C1 segment of cervical spinal cord (tissue), 14 donors: Measurements from ENCODE around the gene FMN2.

Experiments
- DNase-seq, 14 donors: peaks; one replicate each; lab custom pipeline; 2025; lab: John Stamatoyannopoulos, UW

FMN2 gene

DNA sequence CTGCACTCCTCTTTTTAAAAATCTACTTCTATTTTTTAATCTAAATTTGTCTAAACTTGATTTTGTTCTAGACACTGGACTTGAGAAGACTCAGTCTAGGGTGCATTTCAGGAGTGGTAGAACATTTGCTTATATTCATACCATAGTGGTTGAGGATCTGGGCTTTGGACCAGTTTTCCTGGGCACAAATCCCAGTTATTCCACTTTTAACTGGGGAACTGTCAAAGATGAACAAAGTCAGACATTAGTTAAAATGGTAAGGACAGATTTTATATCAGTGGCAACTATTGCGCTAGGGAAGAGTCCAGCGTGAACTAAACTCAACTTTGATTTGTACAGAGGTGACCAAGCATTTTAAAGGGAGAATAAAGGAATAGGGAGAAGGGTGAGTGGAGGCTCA is 102.4 kb downstream of the FMN2 start:
- DNase-seq: peak in 1 of 14 donors; percentile 25

DNA sequence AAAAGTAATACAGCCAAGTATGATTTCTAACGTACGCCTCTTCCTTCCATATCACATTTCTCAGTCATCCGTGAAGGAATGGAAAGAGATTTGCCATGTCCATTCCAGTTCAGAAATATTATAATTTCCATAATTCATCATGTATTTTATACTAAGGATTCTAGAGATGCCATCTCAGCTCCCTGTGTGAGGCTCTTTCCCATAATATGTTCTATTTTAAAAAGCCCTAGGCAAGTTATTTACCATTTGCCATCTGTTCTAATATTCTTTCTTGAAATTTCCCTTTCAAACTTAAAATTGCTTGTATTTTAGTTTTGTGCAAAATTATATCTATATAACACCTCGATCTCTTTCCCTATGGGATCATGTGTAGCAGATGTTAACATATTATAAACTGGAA is 106.7 kb downstream of the FMN2 start:
- no peak for DNase-seq

DNA sequence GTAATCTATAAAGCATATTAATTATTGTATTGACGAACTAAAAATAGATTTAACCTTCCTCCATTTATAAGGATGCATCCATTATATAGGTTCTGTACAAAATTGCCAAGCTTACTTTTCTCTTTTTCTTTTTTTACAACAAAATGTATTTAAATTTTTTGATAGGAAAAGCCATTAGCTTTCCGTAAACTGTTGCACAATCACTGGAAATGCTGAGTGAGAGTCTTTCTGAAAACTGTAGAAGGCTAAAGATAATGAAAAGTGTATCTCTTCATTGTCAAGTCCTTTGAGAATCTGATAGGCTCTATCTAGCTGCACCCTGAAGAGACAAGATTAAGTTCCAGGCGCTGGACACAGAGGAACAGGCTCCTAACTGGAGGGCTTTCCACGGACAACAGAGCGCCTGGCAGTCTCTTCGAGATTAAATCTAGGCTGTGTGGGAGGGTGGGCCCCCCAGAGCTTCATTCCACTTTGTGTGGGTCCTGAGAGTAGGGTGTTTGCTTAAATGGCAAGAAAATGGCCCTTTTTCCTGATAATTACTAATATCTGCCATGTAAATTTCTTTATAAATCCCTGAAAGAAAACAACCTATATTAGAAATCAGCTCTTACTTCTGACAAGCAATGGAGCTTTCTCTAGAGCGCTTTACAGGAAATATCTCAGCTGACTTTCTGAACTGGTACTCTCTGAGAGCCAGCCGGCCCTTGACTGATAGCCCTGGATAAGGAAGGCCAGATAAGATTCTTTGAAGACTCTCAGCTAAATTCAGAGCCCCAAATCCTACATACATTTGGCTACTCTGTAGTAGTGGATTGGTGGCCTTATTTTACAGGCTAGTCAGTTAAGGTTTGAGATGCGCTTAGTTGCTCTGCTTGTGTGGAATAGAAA is 108.3 kb downstream of the FMN2 start:
- no peak for DNase-seq

DNA sequence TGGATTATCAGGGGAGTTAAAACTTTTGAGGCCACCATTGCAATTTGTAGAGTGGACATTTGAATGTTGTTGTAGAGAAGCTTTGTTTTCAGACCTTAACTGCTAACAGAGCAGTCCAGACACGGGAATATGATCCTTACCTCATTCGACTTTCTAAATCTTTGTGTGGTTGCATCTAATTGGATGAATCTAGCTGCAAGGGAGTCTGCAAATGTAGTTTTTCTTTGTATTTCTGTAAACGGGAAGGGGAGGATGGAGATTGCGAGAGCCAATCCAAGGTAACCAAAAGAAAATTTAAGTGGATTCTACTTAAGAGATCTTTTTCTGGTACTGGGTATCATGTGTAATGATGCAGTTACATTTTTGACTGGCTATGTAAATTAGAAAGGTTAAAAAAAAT is 110.2 kb downstream of the FMN2 start:
- no peak for DNase-seq

DNA sequence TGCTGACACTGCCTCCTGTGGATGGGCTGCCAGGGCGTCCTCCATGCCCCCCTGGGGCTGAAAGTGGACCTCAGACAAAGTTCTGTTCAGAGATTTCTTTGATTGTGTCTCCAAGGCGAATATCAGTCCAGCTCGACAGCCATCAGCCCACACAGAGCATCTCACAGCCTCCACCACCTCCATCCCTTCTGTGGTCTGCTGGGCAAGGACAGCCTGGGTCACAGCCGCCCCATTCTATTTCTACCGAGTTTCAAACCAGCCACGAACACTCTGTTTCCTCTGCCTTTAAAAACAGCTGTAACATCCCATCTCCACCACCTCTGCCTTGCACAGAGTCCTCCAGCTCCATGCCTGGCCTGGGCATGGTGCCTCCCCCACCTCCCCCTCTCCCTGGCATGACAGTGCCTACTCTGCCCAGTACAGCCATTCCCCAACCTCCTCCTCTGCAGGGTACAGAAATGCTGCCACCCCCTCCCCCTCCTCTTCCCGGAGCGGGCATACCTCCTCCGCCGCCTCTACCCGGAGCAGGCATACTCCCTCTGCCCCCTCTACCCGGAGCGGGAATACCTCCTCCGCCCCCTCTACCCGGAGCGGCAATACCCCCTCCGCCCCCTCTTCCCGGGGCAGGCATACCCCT is 115.5 kb downstream of the FMN2 start:
- no peak for DNase-seq

DNA sequence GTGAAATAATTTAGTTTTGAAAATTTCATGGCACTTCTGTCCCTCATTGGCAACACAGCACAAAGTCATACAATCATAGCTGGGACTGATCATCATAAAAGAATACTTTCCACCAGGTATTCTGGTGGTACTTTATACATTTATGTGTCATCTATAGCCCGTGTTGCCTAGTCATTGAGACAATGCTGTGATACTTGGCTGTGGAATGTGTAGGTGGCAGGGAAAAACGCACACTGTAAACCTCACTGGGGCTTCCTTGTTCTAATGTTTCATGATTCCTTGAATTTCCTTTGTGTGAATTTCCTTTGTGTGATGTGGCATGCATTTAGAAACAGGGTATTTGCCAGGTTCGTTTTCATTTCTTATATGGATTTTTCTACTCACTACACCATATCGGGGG is 118.3 kb downstream of the FMN2 start:
- DNase-seq: no peak

DNA sequence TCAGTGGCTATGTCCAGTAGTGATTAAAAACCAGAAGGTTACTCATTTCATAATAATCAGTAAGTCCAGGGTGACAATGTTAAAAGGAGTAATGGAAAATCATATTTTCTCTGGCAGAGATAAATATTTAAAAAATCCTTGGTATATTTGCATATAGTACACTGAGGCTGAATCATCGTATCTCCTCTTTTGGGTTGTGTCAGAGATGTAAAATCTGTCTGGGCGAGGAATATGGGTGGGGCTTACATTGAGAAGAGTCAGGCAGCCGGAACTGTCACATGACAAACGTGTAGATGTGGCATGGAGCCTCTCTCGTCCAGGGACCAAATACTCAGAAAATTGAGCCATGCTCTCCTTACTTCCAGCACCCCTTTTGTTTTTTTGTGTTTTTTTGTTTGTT is 120.9 kb downstream of the FMN2 start:
- no peak for DNase-seq

DNA sequence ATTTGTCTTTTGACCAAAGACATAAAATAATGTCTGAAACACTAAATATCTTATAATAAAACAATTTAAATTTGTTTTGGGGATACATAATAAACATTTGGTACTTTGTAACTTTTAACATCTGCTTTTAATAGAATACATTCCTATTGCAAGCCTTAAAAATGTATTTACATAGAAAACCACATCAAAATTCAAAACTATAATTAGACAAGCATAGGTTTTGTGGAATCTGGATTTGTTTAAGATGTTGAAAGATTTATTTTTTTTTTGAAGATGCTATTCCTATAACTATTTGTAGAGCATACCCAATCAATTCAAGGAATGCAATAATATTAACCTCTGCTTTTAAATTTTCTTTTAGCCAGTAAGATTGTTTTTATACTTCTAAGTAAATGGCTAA is 125.7 kb downstream of the FMN2 start:
- no peak for DNase-seq

DNA sequence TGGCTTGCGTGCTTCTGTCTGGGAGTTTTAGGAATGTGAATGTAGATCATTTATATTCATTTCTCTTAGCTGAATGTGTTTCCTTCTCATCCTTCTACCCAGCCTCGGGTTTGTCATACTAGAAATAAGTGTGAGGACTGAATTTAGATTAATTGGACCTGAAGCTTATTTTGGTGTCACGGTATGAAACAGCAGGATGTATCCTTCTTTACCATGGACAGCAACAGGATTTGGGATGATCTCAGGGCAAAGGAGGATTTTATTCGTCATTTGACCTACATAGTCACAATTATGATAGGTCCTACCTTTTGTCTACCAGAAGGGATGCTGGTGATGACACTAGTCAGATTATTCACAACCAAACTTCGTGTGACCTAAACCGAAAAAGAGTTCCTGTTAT is 127.4 kb downstream of the FMN2 start:
- no peak for DNase-seq

DNA sequence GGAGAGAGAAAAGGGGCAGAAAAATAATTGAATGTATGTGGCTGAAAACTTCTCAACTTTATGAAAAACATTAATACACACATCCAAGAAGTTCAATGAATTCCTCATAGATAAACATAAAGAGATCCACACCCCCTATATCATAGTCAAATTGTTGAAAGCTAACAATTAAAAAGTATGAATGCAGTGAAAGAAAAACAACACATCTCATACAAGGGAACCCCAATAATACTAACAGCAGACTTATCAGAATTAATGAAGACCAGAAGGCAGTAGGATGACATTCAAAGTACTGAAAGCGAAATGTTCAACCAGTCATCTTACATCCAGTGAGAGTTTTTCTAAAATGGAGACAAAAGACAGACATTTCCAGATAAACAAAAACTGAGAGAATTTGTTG is 134.4 kb downstream of the FMN2 start:
- DNase-seq: no peak

DNA sequence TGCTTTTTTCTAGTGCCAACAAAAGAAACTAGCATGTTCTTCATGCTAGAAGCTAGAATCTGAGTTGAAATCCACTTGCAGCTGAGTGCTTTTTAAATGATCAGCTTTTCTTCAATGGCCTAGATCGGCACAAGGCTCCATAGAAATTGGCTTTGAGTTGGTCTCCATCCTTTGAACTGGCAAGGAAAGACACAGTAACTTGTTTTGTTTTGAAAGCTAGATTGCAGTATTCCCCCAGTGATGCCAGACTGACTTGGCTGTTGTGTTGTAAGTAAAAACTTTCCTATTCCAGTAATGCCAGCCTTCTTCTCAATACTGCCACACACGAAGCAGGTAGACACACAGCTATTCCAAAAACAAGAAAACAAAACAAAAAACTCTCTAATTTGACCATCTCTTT is 139.1 kb downstream of the FMN2 start:
- peak in 2 of 14 donors; percentile 2 to 4 for DNase-seq

DNA sequence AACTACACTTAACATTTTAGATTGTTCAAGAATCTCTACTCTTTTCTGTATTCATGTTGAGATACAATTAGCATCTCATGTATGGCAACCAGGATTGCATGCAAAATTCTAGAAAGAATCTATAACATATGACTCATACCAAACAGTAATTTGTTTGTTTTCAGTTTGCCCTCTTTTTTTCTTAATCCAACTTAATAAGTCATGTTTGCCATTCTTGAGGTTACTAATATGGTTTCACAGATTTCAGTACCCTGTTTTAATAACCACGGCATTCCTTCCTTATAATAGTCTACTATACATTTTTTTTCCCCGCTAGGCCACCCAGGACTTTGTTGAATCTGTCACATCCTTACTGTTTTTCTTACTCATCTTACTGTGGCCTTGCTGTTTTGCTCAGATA is 140.8 kb downstream of the FMN2 start:
- DNase-seq: no peak

DNA sequence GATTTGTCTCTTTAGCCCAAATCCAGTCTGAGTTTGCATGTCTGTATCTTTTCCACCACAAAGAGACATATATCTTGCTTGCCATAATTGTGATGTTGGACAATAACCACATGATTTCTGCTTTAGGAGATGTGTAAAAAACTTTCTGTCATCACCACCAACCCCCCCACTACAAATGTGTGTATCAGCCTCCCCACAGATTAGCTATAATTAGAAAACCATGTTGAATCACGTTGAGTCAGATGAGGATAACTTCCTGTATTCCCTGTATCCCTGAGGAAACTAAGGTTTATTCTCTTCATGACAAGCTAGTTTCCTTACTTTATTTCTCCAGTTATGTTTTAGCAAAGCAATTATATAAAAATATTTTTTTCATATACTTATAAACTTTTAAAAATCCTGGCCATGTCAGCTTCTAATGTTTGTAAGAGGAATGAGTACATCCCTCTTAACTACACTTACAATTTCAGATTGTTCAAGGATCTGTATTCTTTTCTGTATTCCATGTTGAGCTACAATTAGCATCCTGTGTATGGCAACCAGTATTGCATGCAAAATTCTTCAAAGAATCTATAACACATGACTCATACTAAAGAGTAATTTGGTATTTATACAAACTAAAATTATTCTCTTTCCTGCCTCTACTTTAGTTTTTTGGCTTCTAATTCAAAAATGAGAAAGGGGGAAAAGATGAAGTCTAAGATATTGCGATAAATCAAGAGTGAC is 143.0 kb downstream of the FMN2 start:
- DNase-seq: no peak

DNA sequence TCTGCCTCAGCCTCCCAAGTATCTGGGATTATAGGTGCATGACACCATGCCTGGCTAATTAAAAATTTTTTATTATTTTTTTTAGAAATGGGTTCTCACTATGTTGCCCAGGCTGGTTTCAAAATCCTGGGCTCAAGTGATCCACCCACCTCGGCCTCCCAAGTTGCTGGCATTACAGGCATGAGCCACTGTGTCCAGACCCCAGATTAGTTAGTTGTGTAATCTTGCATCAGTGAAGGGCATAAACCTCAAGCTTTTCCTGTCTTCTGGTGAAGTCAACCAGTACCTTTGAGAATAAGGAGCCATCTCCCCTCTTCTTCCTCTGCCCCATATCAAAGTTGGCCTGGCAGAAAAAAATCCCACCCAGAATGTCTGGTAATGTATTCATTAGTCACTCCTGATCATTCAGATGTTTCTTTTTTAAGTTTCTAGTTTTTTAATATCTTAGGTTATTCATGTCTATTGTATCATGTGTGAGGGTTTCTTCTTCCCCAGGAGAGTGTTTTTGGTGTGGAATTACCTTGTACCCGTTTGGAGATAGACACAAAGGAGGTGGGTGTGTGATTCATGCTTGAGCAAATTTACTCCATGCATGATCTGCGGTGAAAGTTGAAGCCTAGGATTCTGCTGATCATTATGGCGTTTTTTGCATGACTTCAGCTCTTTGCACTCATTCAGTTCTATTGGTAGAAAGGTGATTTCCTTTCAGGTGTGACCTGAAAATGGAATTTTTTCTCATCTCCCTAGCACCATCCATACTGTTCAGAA is 144.0 kb downstream of the FMN2 start:
- DNase-seq: no peak

DNA sequence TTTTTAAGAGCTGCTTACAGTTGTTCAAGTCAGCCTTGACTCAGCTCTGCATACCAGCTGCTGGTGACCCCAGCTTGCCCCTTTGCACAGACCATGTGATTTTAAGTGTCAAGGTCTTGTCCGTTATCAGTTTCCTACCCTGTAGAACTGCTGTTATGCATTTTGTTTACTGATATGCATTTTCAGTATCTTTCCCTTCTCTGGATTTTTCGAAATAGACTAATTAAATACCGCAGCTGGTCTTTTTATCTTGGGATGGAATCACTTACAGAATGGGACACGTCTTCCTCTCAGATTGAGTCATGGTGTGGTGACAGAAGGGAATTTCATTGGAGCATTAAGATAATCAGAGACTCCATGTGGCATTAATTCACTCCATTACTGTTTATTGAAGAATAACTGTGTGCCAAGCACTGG is 145.6 kb downstream of the FMN2 start:
- no peak for DNase-seq

DNA sequence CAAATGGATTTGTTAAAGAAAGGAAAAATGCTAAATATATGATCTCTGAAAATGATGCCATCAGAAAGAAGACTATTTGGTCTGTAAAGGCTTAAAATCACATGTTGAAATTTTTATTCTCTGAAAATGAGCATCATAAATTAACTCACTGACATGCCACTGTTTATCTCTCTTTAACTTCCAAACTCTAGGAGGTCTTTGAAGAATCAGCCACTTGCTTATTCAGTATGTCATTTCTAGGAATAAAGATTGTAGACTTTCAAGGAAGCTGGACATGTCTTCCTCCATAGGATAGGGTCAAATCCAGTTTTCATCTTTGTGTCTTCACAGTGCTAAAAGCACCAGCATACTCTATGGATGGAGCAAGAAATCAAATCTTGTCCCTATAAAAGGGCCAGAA is 147.6 kb downstream of the FMN2 start:
- DNase-seq: no peak

DNA sequence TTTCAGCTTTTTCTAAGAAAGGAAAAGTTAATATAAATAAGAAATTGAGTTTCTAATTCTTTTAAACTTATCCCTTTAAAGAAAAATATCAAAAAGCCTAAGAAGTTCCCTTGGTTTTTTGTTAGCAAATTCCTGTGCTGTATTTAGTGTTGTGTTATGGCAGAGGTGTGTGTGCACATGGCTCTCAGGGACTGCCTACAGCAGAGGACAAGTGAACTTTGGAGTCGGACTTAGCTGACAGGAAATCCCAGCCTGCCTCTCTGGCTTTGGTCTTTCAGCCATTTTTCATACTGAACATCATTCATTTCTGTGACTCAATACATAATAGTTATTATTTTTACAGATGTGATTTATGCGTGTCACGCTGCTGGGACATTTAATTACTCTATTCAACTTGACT is 149.6 kb downstream of the FMN2 start:
- no peak for DNase-seq

DNA sequence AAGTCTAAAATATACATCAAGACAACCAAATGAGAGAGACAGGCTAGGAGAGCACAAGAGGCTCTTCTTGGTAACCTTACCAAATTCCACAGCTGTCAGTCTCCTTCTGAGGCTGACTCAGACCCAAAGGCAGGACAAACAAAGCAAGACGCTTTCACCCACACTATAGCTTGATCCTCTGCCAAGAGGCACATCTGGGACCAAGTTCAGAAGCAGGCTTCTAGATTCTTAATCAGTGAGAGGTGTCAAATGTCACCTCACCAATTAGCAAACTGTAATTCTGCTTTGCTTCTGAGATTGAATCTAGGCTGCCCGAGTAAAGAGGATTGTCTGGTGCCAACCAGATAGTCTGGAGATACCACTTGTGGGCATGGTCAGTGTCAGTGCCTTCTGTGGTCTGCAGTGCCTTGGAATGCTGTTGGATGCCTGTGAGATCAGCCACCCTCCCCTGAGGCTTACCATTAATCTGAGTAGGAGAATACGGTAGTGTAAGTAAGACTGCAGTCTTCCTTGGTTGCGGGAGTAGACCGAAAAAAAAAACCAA is 151.0 kb downstream of the FMN2 start:
- no peak for DNase-seq

DNA sequence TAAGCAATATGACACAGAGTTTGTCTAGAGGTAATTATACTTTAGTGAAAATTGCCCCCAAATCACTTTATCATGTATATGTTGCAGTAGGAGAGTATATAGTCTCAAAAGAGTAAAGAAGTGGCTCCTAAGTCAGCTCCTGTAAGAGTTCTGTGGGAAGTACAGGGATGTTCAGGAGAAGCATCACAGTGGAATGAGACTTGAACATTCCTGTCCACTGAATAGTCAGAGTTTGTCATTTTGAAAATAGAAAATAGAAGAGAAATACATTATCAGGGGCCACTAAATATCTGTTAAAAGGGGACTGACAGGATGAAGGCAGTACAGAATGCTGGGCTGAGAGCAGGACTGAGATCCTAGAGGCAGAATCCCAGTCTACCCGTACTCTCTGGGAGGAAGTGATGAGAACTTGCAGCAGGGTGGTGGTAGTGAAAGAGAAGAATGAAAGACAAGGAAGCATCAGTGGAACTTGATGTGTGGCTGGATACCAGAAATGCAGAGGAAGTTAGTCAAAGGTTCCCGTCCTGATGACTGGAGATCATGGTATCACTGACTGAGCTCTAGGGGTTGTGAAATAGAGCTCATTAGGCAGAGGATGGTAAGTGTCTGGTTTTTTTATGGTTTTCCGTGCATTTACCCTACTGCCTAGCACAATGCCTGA is 153.4 kb downstream of the FMN2 start:
- DNase-seq: no peak

DNA sequence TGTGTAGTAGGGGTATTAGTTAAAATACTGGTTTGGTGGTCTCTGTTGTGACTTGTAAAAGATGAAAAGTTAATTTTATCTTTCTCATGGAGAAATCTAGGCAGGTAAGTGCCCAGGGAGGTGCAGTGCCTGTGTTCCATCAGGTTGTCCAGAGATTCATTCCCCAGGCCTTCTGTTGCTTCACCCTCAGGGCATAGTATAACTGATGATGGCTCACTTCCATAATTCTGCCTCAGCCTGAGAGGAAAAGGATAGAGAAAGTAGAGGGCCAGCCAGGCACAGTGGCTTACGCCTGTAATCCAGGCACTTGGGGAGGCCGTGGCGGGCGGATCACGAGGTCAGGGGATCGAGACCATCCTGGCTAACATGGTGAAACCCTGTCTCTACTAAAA is 153.9 kb downstream of the FMN2 start:
- DNase-seq: no peak

DNA sequence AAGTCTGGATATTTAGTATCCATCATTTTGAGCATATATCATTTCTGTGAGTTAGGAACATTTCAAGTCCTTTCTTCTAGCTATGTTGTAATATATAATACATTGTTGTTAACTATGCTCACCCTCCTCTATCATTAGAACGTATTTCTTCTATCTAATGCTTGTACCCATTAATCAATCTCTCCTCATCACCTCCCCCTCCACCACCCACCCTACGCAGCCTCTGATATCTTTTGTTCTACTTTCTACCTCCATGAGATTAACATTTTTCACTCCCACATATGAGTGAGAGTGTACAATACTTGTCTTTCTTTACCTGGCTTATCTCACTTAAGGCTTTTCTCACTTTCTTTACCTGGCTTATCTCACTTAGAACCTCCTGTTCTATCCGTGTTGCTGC is 156.2 kb downstream of the FMN2 start:
- DNase-seq: no peak
